HepG2 (cell line): ENCODE data around the gene AHCTF1. TPM values are rescaled to one million over a fixed set of nuclear protein-coding genes. Genes with fewer than 3 reads are reported as not detected.

Source experiments
- MTERF4 ChIP-seq: sonication (generic); formaldehyde crosslinking; IDR thresholded peaks from 2 replicates; pipeline ENCODE4 v1.8.0; 2023; ENCODE audit warnings: mild to moderate bottlenecking, missing genetic modification reagents
- POGK ChIP-seq: sonication (generic); formaldehyde crosslinking; conservative IDR thresholded peaks from 2 replicates; pipeline ENCODE4 v1.8.0; 2022; ENCODE audit warnings: mild to moderate bottlenecking, moderate library complexity, missing genetic modification reagents
- REL ChIP-seq: sonication (generic); formaldehyde crosslinking; conservative IDR thresholded peaks from 2 replicates; pipeline ENCODE4 v1.8.0; 2022; ENCODE audit warnings: mild to moderate bottlenecking, missing genetic modification reagents, moderate library complexity
- RORA ChIP-seq: sonication (generic); formaldehyde crosslinking; IDR thresholded peaks from 2 replicates; pipeline ENCODE4 v1.5.0; 2020; ENCODE audit warnings: mild to moderate bottlenecking, missing genetic modification reagents, moderate library complexity
- ZNF678 ChIP-seq: sonication (generic); formaldehyde crosslinking; IDR thresholded peaks from 2 replicates; pipeline ENCODE4 v1.4.0; 2020; ENCODE audit warnings: mild to moderate bottlenecking, missing genetic modification reagents
- ZNF839 ChIP-seq: sonication (generic); formaldehyde crosslinking; IDR thresholded peaks from 2 replicates; pipeline ENCODE4 v1.4.0; 2020; ENCODE audit warnings: missing genetic modification reagents, mild to moderate bottlenecking, borderline replicate concordance
- polyA plus RNA-seq, 8 experiments: library from polyadenylated mRNA; depleted of rRNA in 3 of 8; stranded (reverse) in 7 of 8; unstranded in 1 of 8; fragments of >200 nt; fragmentation: Illumina TruSeq in 4 of 8; extraction: Trizol in 4 of 8; gene quantifications; 2 replicates each; pipeline versions ENCODE4 v1.2.1 to v1.2.3, GENCODE V29; 2011 to 2016; ENCODE audit warnings: low read depth in 4 of 8, missing spikeins in 1 of 8, mixed read lengths in 1 of 8; ENCODE audit not compliant: insufficient read depth in 1 of 8
- total RNA-seq, 5 experiments: library from RNA; depleted of rRNA; stranded (reverse); fragments of >200 nt; fragmentation: Illumina TruSeq; extraction: Trizol; gene quantifications; 2 replicates each; pipeline ENCODE4 v1.2.3, GENCODE V29; 2016; ENCODE audit warnings: low read depth in 1 of 5
- TF ChIP-seq, protein P1 (sequence below): sonication (generic); formaldehyde crosslinking; IDR thresholded peaks from 2 replicates; pipeline ENCODE4 v1.8.0; 2022; ENCODE audit warnings: mild to moderate bottlenecking, missing genetic modification reagents, moderate library complexity

Gene AHCTF1
- total and polyA plus RNA-seq, 2 of the 13 experiments (the other 11 are each of a cell fraction or from before 2014, with no cell fraction given) = 16.6 to 45.9 TPM

DNA sequence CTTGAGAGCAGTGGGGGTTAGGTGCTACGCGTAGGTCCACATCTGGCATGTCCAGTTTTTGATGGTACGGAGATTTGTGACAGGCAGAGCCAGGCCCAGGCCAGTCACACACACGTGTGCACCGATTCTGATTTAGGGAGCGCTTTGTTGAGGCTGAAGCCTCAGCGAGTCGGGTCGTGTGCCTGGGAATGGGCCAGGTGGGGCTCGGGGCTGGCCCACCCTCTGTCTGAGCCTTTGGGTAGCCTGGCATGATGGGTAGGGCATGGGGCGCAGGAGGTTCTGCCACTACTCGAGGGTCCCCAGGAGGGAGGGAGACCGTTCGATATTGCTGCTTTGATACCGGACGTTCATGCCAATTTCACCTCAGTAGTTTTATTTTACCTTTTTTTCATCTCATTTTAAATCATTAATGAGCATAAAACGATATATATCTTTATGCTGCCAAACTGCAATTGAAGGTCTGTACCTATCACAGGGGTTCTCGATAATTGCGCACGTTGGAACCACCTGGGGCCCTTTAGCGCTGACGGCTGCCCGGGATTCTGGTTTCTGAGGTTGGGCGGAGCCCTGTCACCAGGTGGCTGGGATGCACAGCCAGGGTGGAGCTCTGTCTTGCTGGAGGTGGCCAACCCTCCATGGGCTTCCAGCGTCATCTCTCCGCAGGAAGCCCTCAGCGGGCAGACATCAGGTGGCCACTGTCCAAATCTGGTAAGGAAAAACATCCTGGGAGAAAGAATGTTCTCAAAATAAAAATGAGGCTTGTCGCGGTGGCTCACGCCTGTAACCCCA is 135.6 kb downstream of the AHCTF1 start (continued):
- TF ChIP-seq MTERF4 (CRISPR knock-in tag) = no peak
- TF ChIP-seq ZNF678 (CRISPR knock-in tag) = no peak
- no peak for TF ChIP-seq POGK (CRISPR knock-in tag)
- TF ChIP-seq, protein P1, sequence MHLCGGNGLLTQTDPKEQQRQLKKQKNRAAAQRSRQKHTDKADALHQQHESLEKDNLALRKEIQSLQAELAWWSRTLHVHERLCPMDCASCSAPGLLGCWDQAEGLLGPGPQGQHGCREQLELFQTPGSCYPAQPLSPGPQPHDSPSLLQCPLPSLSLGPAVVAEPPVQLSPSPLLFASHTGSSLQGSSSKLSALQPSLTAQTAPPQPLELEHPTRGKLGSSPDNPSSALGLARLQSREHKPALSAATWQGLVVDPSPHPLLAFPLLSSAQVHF = no peak
- no peak for TF ChIP-seq ZNF839 (CRISPR knock-in tag)
- TF ChIP-seq REL (CRISPR knock-in tag) = no peak
- no peak for TF ChIP-seq RORA
